ENCODE results near the gene UQCRC1.

The UQCRC1 gene

GRCh38 chr3:48624767-48625166 lies 15.3 kb upstream of the UQCRC1 start:
- no peaks in the 10 kb centered on the region for H3K36me3 ChIP-seq
- no peaks in the 10 kb centered on the region for H3K27me3 ChIP-seq
- TF ChIP-seq CTCF (IDR thresholded peaks at IDR 0.05; ENCODE audit: low read depth, low read length), result no peak
- H3K9me3 ChIP-seq, result no peaks in the 10 kb centered on the region
- no peak for DNase-seq
- H3K4me1 ChIP-seq, result no peaks in the 10 kb centered on the region
- no peak overlapping the region for H3K4me3 ChIP-seq (ENCODE audit: low read depth, low read length)

DNA sequence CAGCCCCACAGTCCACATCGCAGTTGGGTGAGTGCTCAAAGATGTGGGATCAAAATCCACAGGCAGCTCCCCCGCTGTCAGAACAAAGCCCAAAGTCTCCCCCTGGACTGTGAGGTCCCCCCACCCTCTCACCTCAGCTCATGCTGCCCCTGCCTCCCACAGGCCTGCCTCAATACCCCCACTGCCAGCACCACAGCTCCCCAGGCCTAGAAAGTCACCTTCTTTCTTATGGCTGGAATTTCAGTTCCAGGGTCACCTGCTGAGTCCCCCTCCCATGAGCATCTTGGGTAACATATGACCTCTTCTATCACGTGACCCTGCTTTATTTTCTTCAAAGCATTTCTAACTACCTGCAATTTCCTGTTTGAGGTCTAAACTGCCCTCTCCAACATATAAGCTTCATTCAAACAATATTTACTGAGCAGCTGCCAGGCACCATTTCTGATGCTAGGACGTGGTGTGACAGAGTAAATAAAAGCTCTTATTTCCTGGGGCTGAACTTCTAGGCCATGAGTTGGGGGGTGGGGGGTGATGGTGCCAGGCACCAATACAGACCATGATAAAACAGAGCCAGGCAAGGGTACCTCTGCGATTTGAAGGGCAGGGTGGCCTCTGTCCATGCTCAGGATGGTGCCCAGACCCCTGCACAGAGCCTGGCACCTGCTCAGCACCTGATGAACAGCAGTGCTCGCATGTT lies 14.6 kb upstream of the UQCRC1 start:
- H3K4me3 ChIP-seq (ENCODE audit: low read depth, low read length), result no peak overlapping the region
- H3K9me3 ChIP-seq, result no peaks in the 10 kb centered on the region
- H3K27me3 ChIP-seq, result no peaks in the 10 kb centered on the region
- TF ChIP-seq CTCF (IDR thresholded peaks at IDR 0.05; ENCODE audit: low read depth, low read length), result no peak
- H3K36me3 ChIP-seq, result no peaks in the 10 kb centered on the region
- DNase-seq, result no peak
- no peaks in the 10 kb centered on the region for H3K4me1 ChIP-seq

- no peaks in the 10 kb centered on the region for H3K36me3 ChIP-seq
- H3K9me3 ChIP-seq, result no peaks in the 10 kb centered on the region
- DNase-seq, result no peak
- no peaks in the 10 kb centered on the region for H3K4me1 ChIP-seq
- no peak within 1 kb of the TSS for H3K4me3 ChIP-seq (ENCODE audit: low read depth, low read length)
- TF ChIP-seq CTCF (IDR thresholded peaks at IDR 0.05; ENCODE audit: low read depth, low read length), result no peak
- H3K27me3 ChIP-seq, result no peaks in the 10 kb centered on the region
These were observed 12.0 kb upstream of the UQCRC1 start, which contains the start of gene TMEM89 for GRCh38 chr3:48621461-48621869. TSS of gene TMEM89 (minus strand) at chr3:48621769. CDS start at chr3:48621756, 13 bp downstream.

- no peaks in the 10 kb centered on the region for H3K9me3 ChIP-seq
- no peaks in the 10 kb centered on the region for H3K36me3 ChIP-seq
- H3K4me1 ChIP-seq, result no peaks in the 10 kb centered on the region
- no peak for DNase-seq
- no peaks in the 10 kb centered on the region for H3K27me3 ChIP-seq
- no peak overlapping the region for H3K4me3 ChIP-seq (ENCODE audit: low read depth, low read length)
- no peak for TF ChIP-seq CTCF (IDR thresholded peaks at IDR 0.05; ENCODE audit: low read depth, low read length)
These were observed 10.4 kb upstream of the UQCRC1 start for GRCh38 chr3:48619541-48620524.

DNA sequence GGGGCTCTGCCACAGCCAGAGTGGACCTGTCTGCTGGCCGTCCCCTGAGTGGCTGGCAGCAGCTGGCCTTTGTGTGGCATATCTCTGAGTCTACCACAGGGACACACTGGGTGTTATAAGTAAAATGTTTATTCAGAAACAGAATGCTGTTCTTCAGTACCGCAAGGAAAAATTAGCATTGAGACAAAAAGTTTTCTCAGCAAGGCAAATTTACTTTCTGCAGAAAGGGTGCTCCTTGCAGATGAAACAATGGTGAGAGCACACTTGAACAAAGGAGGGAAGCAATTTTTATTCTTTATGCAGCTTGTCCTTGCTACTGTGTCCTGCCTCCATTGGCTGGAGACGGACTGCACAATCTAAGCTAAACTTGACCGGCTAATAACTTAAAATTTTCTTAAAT lies 8.1 kb upstream of the UQCRC1 start:
- Histone ChIP-seq H3K4me1 (no peaks in the 10 kb centered on the region), H3K4me3 (ENCODE audit: low read depth, low read length) (no peak overlapping the region), H3K27me3 (no peaks in the 10 kb centered on the region), H3K36me3 (no peaks in the 10 kb centered on the region), H3K9me3 (no peaks in the 10 kb centered on the region)
- no peak for TF ChIP-seq CTCF (IDR thresholded peaks at IDR 0.05; ENCODE audit: low read depth, low read length)
- no peak for DNase-seq
